NCI-H345 (cell line): ENCODE data around the gene SLC26A3.
"Not testable (repeated sequence)": the region's sequence is repeated elsewhere in the genome, so short reads cannot be mapped to it uniquely, and the experiment has no call there.

Experiments used
- DNase-seq: peaks from one replicate; lab custom pipeline; 2025; lab: John Stamatoyannopoulos, UW

Gene SLC26A3

GRCh38 chr7:107803009-107803610 lies at the start of gene SLC26A3:
SLC26A3 (minus strand) TSS chr7:107803223; CDS start chr7:107794509, 8,714 bp downstream.
- no peak for DNase-seq

- no peak for DNase-seq
Observed at GRCh38 chr7:107850643-107851042, 47.6 kb upstream of the SLC26A3 start.

DNA sequence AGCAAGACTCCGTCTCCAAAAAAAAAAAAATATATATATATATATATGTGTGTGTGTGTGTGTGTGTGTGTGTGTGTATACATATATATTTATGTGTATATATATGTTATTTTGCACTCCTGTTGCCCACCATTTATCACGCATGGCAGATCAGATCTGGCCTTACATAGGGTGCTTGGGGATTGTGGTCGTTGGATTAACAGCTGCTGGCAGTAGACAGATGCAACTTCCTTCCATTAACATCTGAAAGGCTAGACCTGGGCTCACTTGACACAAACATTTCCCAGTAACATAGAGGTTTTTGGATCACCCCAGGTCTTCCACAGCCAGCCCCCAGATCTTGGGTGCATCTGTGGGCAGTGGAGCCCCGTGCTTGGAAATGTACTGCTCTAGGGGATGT lies 47.2 kb upstream of the SLC26A3 start:
- DNase-seq, result no peak

DNA sequence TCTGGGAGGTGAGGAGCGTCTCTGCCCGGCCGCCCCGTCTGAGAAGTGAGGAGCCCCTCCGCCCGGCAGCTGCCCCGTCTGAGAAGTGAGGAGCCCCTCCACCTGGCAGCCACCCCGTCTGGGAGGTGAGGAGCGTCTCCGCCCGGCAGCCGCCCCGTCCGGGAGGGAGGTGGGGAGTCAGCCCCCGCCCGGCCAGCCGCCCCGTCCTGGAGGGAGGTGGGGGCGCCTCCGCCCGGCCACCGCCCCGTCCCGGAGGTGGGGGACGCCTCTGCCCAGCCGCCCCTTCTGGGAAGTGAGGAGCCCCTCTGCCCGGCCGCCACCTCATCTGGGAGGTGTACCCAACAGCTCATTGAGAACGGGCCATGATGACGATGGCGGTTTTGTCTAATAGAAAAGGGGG lies 45.2 kb upstream of the SLC26A3 start:
- DNase-seq, result not testable (repeated sequence)

GRCh38 chr7:107847836-107848175 lies 44.8 kb upstream of the SLC26A3 start:
- DNase-seq, result not testable (repeated sequence)

DNA sequence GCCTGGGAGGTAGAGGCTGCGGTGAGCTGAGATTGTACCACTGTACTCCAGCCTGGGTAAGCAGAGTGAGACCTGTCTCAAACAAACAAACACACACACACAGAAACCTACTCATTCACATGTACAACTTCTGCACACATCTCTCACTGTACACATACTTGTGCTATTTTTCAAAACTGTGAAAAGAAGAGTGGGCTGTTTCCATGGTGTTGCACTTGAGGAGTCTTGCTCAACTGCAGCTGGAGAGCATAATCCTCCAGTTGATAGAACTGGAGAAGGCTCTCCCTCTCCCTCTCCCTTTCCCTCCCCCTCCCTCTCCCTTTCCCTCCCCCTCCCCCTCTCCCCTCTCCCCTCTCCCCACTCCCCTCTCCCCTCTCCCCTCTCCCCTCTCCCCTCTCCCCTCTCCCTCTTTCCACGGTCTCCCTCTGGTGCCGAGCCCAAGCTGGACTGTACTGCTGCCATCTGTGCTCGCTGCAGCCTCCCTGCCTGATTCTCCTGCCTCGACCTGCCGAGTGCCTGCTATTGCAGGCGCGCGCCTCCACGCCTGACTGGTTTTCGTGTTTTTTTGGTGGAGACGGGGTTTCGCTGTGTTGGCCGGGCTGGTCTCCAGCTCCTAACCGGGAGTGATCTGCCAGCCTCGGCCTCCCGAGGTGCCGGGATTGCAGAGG lies 44.3 kb upstream of the SLC26A3 start:
- peak; percentile 35 for DNase-seq

- DNase-seq, result no peak
Observed at GRCh38 chr7:107846324-107846723, 43.3 kb upstream of the SLC26A3 start.

GRCh38 chr7:107843184-107843583 lies 40.2 kb upstream of the SLC26A3 start:
- no peak for DNase-seq

DNA sequence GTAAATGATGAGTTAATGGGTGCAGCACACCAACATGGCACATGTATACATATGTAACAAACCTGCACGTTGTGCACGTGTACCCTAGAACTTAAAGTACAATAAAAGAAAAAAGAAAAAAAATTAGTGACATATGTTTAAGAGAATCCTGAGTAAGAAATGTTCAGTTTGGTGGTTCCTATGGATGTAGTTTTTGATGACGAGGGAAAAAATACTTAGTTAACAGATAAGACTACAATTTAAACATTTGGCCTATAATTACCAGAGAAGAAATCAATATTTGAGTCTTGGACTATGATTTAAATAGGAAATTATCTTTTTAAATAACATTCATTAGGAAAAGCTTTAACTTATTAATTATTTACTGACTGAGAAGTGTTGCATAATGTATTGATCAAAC lies 39.2 kb upstream of the SLC26A3 start:
- no peak for DNase-seq

DNA sequence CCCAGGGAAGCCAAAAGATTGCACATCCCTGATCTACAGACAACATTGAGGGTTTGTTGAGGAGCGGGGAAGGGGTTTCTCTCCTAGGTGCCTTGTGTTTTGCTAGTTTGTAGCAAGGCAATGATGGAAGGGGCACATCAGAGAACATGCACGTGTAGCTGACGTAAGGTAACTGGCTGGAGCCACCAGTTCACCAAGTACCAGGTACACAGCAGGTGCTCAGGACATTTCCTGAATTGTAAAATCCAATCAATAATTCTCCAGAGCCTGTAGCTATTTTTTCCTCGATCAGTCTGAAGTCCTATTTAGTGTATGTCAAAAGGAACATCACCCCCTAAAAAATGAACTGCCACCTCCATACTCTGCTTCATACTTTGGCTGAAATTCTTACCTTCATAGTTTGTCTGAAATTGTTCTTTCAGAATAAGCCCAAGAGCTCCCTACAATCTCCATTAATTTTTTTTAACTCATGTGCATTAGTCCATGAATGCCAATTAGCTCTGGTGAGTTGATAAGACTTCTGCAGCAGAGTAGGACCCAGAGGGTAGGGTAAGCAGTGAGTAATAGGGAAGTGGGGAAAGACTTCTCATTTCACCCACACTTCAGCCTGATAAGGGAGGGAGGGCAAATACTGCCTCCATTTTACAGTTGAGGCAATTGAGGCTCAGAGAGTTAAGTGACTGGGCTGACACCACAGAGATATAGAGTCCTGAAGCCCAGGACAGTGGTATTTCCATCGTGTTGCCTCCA lies 36.0 kb upstream of the SLC26A3 start:
- no peak for DNase-seq

DNA sequence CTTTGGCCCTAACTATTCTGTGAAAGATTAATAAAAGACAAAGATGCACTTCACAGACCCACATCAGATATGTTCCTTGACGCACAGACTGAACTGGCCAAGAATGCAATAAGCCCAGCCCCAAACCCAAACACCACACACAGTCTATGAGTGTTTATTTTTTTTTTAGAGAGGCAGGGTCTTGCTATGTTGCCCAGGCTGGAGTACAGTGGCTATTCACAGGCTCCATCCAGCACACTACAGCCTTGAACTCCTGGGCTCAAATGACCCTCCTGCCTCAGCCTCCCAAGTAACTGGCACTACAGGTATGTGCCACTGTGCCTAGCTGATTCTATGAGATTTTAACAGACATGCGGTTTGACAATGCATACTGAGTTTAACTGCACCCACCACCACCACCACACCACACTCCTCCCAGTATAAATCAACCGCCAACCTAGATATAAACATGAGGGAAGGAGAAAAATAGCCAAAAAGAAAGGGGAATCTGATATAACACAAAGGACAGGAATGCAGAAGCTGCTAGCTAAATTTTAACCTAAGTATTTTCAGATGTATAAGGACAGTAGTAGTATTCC lies 35.1 kb upstream of the SLC26A3 start:
- no peak for DNase-seq

- DNase-seq, result no peak
Observed at GRCh38 chr7:107837145-107837512, 34.1 kb upstream of the SLC26A3 start.

- DNase-seq, result no peak
Observed at GRCh38 chr7:107836237-107837144, 33.5 kb upstream of the SLC26A3 start.

DNA sequence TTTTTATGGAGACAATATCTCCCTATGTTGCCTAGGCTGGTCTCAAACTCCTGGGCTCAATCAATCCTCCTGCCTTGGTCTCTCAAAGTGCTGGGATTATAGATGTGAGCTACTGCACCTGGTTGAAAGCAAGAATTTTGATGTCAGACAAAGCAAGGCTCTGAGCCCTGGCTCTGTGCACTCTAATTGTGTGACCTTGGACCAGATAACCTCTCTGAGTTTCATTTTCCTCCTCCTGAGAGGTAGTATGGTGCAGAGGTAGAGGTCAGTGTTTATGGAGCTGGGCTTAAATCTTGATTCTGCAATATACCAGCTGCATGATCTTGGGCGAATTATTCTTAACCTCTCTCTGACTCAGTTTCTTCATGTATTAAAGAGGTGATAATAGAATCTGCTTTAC lies 31.4 kb upstream of the SLC26A3 start:
- no peak for DNase-seq

DNA sequence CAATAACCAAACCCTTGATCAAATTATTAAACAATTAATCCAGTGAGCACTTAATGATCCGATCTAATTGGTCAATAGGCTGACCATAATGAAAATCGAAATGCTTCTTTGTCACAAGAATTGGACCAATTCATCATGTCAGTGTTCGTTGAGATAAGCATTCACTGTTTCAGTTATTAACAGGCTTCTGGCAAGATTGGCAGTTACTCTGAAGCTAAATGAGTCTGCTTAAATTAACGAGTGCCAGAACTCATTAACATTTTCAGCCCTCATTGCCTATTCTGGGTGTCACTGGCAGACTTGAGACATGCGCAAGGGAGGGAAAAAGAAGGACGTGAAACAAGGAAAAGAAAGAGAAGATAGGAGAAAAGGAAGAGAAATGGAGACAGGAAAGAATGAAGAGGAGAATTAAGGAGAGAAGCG lies 30.7 kb upstream of the SLC26A3 start:
- no peak for DNase-seq

DNA sequence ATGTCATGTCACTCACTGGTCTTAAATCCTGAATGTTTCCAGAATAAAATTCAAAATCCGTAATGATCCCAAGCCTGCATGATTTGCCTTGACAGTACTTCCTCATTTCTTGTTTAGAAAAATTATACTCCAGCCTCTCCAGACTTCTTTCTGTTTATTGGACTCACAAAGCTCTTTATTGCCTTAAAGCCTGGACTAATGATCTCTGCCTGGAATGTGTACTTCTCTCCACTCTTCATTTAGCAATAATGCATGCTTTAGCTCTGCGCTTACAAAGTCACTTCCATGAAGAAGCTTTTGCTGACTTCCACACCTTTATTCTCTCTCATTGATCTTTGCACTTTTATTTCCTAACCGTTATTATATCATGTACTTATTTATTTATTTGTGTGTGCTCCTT lies 27.4 kb upstream of the SLC26A3 start:
- DNase-seq, result no peak

DNA sequence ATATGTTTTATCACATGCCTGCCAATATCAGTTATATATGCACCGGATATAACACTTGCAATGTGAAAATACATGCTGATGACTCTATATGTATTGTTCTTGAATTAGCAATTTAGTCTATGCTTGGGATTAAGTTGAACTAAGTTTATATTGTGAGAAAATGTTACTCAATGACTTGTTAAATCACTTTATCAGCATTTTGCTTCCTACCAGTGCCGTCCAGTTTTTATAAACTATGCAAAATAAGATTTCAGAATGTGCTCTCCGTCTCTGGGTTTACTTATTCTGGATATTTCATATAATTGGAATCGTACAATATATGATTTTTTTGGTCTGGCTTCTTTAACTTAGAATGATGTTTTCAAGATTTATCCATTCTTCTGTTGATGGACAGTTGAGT lies 25.5 kb upstream of the SLC26A3 start:
- no peak for DNase-seq

DNA sequence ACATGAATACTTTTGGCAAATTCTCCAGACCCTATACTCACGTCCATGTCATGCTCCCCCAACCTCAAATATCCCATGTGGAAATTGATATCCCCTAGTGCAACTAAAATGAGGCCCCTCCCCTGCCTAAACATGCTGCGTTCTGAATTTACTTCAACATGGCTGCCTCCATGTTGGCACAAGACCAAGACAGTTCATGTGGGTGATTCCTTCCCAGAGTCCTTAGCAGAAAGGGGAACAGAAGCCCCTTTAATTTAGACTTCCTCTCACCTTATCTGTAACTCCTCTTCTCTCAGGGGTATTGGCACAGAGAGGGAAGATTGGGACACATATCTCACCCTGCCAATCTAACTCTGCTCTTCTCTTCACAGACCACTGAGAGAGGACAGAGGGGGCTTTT lies 24.5 kb upstream of the SLC26A3 start:
- no peak for DNase-seq

GRCh38 chr7:107826451-107826850 lies 23.4 kb upstream of the SLC26A3 start:
- no peak for DNase-seq

DNA sequence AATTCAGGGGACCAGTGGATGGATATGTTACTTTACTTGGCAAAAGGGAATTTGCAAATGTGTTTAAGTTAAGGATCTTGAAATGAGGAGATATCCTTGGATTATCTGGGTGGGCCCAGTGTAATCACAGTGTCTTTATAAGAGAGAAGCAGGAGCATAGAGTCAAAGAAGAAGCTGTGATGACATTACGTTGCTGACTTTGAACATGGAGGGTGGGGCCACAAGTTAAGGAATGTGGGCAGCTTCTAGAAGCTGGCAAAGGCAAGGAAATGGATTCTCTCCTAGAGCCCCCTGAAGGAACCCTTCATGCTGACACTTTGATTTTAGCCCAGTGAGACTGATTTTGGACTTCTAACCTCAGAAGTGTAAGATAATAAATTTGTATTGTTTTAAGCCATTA lies 21.8 kb upstream of the SLC26A3 start:
- DNase-seq, result no peak

DNA sequence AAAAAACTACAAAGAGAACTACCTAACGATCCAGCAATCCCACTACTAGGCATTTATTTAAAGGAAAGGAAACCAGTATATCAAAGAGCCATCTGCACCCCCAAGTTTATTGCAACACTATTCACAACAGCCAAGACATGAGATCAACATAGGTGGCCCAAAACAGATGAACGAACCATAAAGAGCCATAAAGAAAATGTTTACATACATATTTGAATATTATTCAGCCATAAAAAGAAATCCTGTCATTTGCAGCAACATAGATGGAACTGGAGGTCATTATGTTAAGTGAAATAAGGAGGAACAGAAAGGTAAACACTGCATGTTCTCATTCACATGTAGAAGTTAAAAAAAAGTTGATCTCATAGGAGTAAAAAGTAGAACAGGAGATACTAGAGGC lies 15.6 kb upstream of the SLC26A3 start:
- no peak for DNase-seq

- DNase-seq, result peak; percentile 1
Observed at GRCh38 chr7:107816011-107816566, 13.1 kb upstream of the SLC26A3 start.
